HG03159 (cell line): ENCODE measurements around the gene BORA.
A peak's percentile ranks its signal among the peaks of the same experiment; 100 is the strongest.
"Not testable (repeated sequence)": the region's sequence is repeated elsewhere in the genome, so short reads cannot be mapped to it uniquely, and the experiment has no call there.

Experiments
- ATAC-seq: cut with Tn5 transposase; IDR thresholded peaks from one replicate; pipeline ENCODE4 v1.9.1; 2021; ENCODE audit warnings: mild to moderate bottlenecking, moderate library complexity; ENCODE audit not compliant: unreplicated experiment

Gene BORA

DNA sequence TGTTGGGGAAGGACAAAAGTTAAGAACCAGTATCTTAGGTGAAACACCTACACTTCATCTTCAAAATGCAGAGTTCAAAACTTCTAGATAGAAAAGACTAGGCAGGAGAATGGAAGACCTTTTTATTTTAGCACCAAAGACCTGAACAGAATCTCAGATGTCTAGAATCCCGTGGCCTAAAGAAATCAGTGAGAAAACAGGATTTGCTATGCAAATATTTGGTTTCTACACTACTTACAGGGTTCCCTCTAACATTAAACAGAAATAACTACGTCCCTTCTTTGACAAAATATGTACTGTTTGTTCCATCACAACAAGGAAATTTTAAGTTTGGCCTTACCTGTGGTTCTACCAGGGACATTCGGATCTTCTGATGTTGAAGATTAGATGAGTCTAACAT, 32.5 kb downstream of the BORA start:
- no peak for ATAC-seq

- no peak for ATAC-seq
Observed at GRCh38 chr13:72763411-72763810, 35.7 kb downstream of the BORA start.

DNA sequence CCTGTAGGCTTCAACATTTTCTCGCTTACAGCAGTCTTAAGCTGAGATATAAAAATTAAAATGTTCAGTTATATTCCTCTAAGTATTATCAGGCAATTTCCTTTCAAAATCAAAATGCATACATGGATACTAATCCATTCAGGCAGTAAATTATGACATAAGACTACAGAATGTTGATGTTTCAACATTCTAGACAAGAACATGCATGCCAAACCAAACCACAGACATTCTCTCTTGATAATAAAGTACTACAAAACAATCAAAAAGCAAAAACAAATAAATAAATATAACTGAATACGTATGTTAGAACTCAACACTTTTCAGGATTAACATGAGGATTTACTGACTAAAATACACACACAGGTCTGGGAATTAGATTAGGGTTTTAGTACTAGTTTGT, 46.3 kb downstream of the BORA start:
- no peak for ATAC-seq

DNA sequence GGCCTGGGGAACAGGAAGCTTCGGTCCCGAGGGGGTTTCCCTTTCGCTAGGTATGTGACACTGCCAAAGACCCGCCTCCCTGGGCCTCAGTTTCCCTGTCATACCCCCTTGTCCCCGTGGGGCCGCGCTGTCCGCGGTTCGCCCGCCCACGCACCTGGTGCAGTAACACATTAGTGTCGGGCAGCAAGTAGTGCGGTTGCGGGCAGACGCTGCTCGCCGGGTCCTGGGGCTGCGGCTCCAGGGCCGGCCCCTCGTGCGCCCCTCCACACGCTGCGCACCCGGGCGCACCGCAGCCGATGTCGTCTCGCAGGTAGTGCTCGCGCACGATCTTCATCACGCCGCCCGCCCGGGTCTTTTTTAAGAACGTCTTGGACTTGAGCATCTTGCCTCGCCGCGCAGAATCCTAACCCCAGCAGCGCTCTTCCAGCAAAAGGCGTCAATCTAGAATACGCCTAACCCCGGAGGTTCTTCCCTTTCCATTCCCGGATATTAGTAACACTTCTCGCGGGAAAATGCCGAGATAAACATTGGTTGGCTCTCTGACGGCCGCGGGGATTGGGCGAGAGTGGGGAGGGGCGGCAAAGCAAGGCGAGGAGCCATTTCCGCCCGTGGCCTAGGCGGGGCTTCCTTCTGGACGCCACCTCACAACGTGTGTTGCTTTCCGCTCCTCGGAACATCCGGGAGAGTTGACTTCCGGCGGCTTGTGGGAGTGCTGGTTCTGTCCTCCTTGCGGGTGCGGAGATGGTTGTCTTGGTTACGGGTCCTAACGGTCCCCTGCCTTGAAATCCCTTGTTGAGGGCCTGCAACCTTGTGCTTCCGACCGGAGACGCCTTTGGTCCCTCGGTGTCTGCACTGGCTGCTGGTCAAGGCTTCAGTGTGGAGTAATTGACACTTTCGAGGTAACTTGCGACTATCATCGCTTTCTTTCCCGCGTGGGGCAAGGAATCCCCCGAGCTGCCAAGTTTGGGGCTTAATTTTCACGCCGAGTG, 54.0 kb downstream of the BORA start, which contains the start of the genes DIS3 and PIBF1:
Gene DIS3 (minus strand): TSS at position 450 of the 989 bp plus-strand sequence. CDS start 68 bp downstream, at position 382.
Gene PIBF1 (plus strand): TSS at position 683 of the 989 bp plus-strand sequence. CDS start 1,337 bp downstream, outside the sequence.
- peak; percentile 98 for ATAC-seq

DNA sequence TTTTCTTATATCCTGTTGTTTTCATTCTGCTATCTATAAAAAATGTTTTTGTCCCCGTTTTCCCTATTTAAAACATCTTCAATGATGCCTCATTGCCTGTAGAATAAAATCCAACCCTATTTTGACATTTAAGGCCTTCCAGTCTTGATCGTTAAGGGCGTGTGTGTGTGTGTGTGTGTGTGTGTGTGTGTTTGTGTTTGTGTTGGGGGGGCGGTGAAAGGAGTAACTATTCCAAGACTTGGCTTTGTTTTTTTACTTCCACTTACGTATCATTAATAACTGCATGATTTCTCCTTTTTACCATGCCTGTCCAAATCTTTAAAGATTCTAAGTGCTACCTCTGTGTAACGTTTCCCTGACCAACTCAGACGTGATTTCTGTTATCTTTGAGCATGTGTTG, 55.0 kb downstream of the BORA start:
- no peak for ATAC-seq

DNA sequence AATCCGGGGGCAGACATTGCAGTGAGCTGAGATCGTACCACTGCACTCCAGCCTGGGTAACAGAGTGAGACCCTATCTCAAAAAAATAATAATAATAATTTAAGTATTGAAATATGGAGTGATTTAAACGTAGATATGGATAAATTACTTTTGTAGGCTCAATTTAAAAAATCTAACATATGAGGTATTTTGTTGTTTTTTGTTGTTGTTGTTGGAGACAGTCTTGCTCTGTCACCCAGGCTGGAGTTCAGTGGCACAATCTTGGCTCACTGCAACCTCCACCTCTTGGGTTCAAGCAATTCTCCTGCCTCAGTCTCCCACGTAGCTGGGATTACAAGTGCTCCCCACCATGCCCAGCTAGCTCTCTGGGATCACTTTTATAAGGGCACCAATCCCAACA, 57.0 kb downstream of the BORA start:
- not testable (repeated sequence) for ATAC-seq

DNA sequence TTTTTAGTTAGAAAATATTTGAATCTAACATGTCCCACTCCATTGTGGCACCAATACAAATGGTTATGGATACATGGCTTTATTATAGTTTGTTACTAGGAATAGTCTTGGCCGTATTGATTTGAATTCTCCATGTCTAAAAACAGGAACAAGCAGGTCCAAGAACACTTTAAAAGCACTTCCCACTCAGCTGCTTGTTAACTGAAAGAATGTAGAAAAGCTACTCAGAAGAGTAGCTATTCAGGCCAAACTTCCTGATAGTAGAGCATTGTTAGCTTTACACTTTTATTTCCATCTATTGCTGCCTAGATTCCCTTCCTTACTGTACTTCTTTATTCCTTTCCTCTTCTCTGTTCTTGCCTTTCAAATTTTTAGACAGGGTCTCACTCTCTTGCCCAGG, 61.1 kb downstream of the BORA start:
- no peak for ATAC-seq

- no peak for ATAC-seq
Observed at GRCh38 chr13:72792640-72793039, 64.9 kb downstream of the BORA start.

DNA sequence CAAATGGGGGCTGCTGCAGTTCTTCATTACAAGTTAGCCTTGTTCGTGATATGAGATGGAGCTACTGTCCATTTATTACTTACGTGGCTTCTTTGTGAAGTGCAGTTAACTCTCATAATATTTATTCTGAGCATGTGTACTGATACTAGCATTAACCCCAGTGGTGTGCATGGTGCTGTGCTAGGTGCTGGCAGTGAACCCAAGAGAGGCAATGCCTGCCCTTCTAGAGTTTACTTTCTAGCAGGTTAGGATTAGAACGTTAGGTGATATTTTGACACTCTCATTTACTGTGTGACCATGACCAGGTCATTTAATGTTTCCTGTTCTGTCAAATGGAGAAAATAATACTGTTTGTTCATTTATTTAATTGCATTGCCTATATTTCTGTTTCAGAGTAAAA, 71.1 kb downstream of the BORA start:
- no peak for ATAC-seq

DNA sequence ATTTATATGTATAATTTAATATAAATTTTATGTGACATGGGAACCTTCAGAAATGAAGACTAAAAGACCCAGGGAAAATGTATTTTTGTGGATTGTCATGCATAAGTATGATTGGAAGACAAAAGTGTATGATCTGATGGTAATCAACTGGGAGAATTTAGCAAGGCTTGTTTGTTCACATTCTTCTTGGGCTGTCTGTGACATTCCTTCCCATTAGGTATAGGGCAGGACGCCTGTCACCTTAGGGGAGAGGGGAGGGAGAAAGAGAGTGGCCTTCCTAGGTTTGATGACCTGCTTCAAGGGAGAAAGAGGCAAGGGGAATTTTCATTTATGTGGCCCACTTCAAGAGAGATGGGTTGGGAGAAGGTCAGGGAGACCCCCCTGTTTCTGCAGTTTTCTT, 76.6 kb downstream of the BORA start:
- no peak for ATAC-seq
